Right forelimb (tissue), 1 donor: ENCODE data around the gene SORCS2.

Experiments used
- DNase-seq: peaks from one replicate; pipeline ENCODE4 v3.0.0-alpha.2; 2018

The SORCS2 gene

DNA sequence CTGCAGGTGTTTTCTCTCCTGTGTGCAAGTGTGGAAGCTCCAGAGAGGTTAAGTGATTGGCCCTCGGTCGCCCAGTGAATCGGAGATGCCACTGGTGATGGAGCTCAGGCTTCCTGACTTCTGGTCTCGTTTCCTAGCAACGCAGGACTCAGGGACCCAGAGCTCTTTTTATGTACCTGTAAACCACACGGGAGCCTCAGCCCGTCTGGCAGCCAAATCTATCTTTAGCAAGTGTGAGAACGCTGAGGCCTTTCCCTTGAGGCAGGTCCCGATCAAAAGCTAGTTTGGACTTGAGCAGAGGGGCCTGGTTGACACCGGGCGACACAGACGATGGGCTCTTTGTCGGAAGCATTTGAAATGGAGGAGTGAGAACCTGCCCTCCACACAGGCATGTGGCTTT lies 116.8 kb downstream of the SORCS2 start:
- no peak for DNase-seq

DNA sequence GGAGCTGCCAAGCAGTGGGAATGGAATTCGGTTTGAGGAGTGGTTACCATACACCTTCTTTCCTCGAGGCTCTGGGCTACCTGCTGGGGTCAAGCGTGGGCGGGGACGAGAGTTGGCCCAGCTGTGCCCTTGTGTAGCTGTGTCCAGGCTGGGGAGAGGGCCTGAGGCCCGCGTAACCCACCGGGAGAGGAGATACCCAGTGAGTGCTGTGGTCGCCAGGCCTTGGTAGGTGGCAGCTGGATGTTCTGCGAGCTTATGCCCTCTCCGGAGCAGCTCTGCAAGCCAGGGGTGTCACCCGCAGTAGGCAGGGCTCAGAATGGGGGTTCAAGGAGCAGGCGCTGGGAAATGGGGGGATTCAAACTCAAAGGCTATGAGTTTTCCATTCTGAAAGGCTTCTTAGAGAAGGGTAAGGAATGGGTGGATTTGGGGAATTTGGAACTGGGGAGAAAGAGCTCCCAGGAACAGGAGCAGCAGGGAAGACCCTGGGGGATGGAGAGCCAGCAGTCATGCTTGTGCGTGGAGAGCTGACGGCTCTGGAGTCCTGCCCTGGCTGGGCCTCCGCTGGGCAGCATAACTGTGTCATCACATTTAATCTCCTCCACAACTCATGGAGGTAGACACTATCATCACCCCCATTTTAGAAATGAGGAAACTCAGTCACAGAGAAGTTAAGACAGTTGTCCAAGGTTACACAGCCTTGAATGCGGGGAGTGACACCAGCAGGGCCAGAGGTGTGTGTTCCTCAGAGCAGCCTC lies 117.5 kb downstream of the SORCS2 start:
- DNase-seq, result no peak

- DNase-seq, result no peak
Observed at GRCh38 chr4:7310451-7310850, 118.1 kb downstream of the SORCS2 start.

DNA sequence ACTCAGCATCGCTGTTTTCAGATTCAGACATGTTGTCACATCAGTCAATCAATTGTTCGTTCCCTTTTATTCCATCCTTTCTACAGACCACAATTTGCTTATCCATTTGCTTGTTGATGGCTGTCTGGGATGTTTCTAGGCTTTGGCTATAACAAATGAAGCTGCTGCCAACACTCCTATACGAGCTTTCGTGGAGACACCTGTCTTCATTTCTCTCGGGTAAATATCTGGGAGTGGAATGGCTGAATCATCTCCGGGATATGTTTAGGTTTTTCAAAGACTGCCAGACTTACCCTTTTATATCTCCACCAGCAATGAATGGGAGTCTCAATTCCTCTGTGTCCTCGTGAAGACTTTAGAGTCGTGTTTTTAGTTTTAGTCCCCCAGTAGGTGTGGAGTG lies 118.9 kb downstream of the SORCS2 start:
- DNase-seq, result no peak

- DNase-seq, result no peak
Observed at GRCh38 chr4:7312691-7313090, 120.4 kb downstream of the SORCS2 start.

GRCh38 chr4:7313347-7313811 lies 121.0 kb downstream of the SORCS2 start:
- DNase-seq, result no peak

- no peak for DNase-seq
Observed at GRCh38 chr4:7313991-7314390, 121.7 kb downstream of the SORCS2 start.

GRCh38 chr4:7315286-7315685 lies 122.9 kb downstream of the SORCS2 start:
- DNase-seq, result no peak

DNA sequence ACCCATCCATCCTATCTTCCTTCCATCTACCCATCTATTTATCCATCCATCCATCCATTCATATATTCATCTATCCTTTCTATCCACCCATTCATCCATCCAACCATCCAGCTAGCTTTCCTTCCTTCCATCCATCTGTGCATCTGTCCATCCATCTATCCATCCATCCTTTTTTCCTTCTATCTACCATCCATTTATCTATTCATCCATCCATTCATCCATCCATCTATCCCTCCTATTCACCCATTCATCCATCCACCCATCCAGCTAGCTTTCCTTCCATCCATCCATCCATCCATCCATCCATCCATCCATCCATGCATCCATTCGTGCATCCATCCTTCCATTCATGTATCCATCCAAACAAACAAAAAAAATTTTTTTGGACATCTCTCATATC lies 123.6 kb downstream of the SORCS2 start:
- no peak for DNase-seq

- DNase-seq, result no peak
Observed at GRCh38 chr4:7319024-7319423, 126.7 kb downstream of the SORCS2 start.

GRCh38 chr4:7320206-7320797 lies 128.0 kb downstream of the SORCS2 start:
- DNase-seq, result no peak

GRCh38 chr4:7322166-7322991 lies 130.0 kb downstream of the SORCS2 start:
- no peak for DNase-seq

- no peak for DNase-seq
Observed at GRCh38 chr4:7323461-7323871, 131.1 kb downstream of the SORCS2 start.

DNA sequence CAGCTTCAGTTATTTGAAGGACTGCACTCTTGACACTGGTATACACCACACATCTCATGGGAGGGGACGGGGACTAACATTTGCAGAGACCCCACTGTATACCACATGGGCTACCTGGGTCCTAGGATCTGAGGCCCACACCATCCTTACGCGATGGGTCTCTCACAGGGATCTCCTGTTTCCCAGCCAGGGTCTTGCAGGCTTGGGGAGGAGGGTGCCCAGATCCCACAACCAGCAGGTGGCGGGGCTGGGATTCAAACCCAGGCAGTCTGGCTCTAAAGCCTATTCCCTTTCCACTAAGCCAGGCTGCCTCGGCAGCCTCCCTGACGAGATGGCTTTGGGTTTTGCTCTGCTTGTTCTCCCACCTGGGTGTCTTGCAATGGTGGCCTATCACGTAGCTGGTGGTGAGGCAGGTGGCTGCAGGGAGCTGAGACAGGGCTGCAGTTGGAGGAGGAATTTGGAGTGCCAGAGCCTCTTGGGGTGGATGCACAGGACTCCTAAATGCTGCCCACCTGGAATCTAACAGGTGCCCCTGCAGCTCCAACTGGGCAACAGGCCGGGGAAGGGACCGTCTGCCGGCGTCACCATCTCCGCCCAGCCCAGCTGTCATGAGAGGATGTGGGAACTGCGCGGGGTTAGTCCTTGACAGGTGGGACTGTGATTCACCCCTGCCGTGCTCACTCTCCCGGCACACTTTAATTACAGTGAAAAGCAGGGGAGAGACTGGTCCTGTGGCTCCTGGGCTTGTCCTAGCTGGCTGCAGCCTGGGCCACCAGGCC lies 131.7 kb downstream of the SORCS2 start:
- no peak for DNase-seq

DNA sequence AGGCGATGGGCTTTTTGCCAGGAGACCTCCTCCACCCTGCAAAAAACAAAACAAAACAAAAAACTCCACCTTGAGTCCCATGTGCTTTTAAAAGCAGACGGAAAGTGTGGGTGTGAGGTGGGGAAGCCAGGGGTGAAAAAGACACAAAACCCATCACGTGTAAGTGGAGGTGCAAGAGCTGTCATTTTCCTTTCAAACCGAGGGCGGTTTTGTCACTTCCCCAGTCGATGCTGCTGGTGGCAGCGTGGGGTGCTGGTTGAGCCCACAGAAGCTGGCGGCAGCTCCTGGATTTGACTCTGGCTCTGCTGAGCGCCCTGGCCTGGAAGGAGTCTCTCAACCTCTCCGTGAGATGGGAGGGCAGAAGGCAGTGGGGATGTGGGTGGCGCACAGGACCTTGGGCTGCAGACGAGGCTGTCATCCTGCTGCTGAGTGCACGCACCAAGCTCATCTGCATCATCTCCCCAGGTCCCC lies 132.3 kb downstream of the SORCS2 start:
- no peak for DNase-seq

GRCh38 chr4:7325541-7325940 lies 133.2 kb downstream of the SORCS2 start:
- no peak for DNase-seq

DNA sequence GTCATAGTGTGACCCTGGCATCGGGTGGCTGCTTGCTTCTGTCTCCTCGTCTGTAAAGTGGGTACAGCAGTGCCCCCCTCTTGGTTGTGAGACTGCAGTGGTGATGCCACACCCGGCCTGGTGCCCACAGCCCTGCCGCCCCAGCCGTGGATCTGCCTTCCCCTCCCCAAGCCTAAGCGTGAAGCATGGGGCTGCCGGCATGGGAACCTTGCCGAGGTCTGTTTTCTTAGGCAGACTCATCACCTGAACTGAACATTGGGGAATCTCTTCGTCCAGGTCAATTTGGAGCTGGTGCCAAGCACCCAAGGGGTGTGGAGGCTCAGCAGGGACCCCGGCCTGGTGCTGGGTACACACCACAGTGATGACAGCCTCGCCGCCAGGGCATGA lies 134.0 kb downstream of the SORCS2 start:
- no peak for DNase-seq

- DNase-seq, result no peak
Observed at GRCh38 chr4:7326693-7327340, 134.5 kb downstream of the SORCS2 start.

GRCh38 chr4:7327341-7327885 lies 135.1 kb downstream of the SORCS2 start:
- DNase-seq, result no peak

DNA sequence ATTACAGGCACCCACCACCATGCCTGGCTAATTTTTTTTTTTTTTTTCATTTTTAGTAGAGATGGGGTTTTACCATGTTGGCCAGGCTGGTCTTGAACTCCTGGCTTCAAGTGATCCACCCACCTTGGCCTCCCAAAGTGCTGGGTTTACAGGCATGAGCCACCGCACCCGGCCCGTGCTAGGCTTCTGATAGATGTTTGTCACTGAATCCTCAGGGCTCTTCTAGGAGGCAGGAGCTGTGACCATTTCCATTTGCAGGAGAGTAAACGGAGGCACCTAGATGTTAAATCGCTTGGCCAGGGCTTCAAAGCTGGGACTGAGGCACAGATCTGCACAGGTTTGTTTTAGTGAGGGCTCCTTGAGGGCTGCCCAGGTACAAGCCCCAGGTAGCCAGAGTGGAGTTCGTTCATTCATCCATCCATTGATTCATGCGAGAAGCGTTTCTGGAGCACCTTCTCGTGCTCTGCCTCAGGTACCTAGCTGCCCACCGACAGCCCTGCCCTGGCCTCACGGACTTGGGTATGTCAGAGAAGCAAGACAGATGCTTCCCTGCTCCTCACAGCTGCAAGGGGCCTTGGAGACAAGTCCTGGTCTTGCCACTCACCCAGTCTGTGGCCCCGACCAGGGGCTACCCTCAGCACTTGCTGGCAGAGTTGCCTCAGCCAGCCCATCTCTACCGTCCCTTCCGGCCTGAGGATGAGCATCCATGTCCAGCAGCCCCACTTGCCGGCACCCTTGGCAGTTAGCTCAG lies 136.0 kb downstream of the SORCS2 start:
- no peak for DNase-seq
